ENCODE results near the gene MICAL3. TPM values are rescaled to one million over a fixed set of nuclear protein-coding genes. Genes with fewer than 3 reads are reported as not detected.

Gene MICAL3
- total and polyA plus RNA-seq, 2 donors, result 31.8 to 42.4 TPM

- H3K4me3 ChIP-seq (ENCODE audit: low read depth, low read length), result no peak overlapping the region
- DNase-seq (ENCODE audit: extremely low spot score), result no peak
- 96% methylated on average over 4 of the region's 4 CpGs for WGBS
- H3K36me3 ChIP-seq (ENCODE audit: insufficient read depth), result no peaks in the 10 kb centered on the region
- H3K4me1 ChIP-seq (ENCODE audit: insufficient read depth), result peaks cover 1% of the 10 kb centered on the region
- H3K27ac ChIP-seq (ENCODE audit: low read depth), result no peak overlapping the region
These were observed 112.5 kb downstream of the MICAL3 start for GRCh38 chr22:17911887-17912286.

- Histone ChIP-seq H3K27ac (ENCODE audit: low read depth) (no peak overlapping the region), H3K36me3 (ENCODE audit: insufficient read depth) (no peaks in the 10 kb centered on the region), H3K4me3 (ENCODE audit: low read depth, low read length) (no peak overlapping the region), H3K4me1 (ENCODE audit: insufficient read depth) (peaks cover 1% of the 10 kb centered on the region)
- 76% methylated on average over 6 of the region's 6 CpGs for WGBS
- DNase-seq (ENCODE audit: extremely low spot score), result no peak
These were observed 113.1 kb downstream of the MICAL3 start for GRCh38 chr22:17911312-17911705.

GRCh38 chr22:17910561-17911311, 113.6 kb downstream of the MICAL3 start:
- H3K36me3 ChIP-seq (ENCODE audit: insufficient read depth), result no peaks in the 10 kb centered on the region
- H3K4me3 ChIP-seq (ENCODE audit: low read depth, low read length), result no peak overlapping the region
- peak overlapping the region; percentile 25 for H3K27ac ChIP-seq (ENCODE audit: low read depth)
- peaks cover 1% of the 10 kb centered on the region for H3K4me1 ChIP-seq (ENCODE audit: insufficient read depth)
- no peak for DNase-seq (ENCODE audit: extremely low spot score)
- 13% methylated on average over 12 of the region's 12 CpGs for WGBS

- no peak for DNase-seq (ENCODE audit: extremely low spot score)
- no peaks in the 10 kb centered on the region for H3K36me3 ChIP-seq (ENCODE audit: insufficient read depth)
- no peak overlapping the region for H3K27ac ChIP-seq (ENCODE audit: low read depth)
- no peaks in the 10 kb centered on the region for H3K4me1 ChIP-seq (ENCODE audit: insufficient read depth)
- no peak overlapping the region for H3K4me3 ChIP-seq (ENCODE audit: low read depth, low read length)
- 90% methylated on average over 9 of the region's 9 CpGs for WGBS
These were observed 116.7 kb downstream of the MICAL3 start for GRCh38 chr22:17907748-17908051.

- no peak for DNase-seq (ENCODE audit: extremely low spot score)
- WGBS, result 80% methylated on average over 16 of the region's 16 CpGs
These were observed 117.2 kb downstream of the MICAL3 start for GRCh38 chr22:17906978-17907747.

GRCh38 chr22:17905445-17905844, 118.9 kb downstream of the MICAL3 start:
- 94% methylated on average over 8 of the region's 8 CpGs for WGBS
- DNase-seq (ENCODE audit: extremely low spot score), result no peak
- Histone ChIP-seq H3K4me3 (ENCODE audit: low read depth, low read length) (no peak overlapping the region), H3K4me1 (ENCODE audit: insufficient read depth) (no peaks in the 10 kb centered on the region), H3K36me3 (ENCODE audit: insufficient read depth) (no peaks in the 10 kb centered on the region), H3K27ac (ENCODE audit: low read depth) (no peak overlapping the region)

More at GRCh38 chr22:17906978-17907747, 117.2 kb downstream of the MICAL3 start:
- Histone ChIP-seq H3K4me1 (ENCODE audit: insufficient read depth) (no peaks in the 10 kb centered on the region), H3K4me3 (ENCODE audit: low read depth, low read length) (no peak overlapping the region), H3K36me3 (ENCODE audit: insufficient read depth) (no peaks in the 10 kb centered on the region), H3K27ac (ENCODE audit: low read depth) (no peak overlapping the region)

- 57% methylated on average over 10 of the region's 10 CpGs for WGBS
- no peak overlapping the region for H3K27ac ChIP-seq (ENCODE audit: low read depth)
- no peak overlapping the region for H3K4me3 ChIP-seq (ENCODE audit: low read depth, low read length)
- no peaks in the 10 kb centered on the region for H3K4me1 ChIP-seq (ENCODE audit: insufficient read depth)
- H3K36me3 ChIP-seq (ENCODE audit: insufficient read depth), result no peaks in the 10 kb centered on the region
- no peak for DNase-seq (ENCODE audit: extremely low spot score)
These were observed 120.6 kb downstream of the MICAL3 start for GRCh38 chr22:17903564-17904295.

- 94% methylated on average over 8 of the region's 8 CpGs for WGBS
- Histone ChIP-seq H3K4me1 (ENCODE audit: insufficient read depth) (no peaks in the 10 kb centered on the region), H3K27ac (ENCODE audit: low read depth) (no peak overlapping the region), H3K4me3 (ENCODE audit: low read depth, low read length) (no peak overlapping the region), H3K36me3 (ENCODE audit: insufficient read depth) (no peaks in the 10 kb centered on the region)
- DNase-seq (ENCODE audit: extremely low spot score), result no peak
These were observed 121.4 kb downstream of the MICAL3 start for GRCh38 chr22:17902960-17903359.

GRCh38 chr22:17898375-17898774, 126.0 kb downstream of the MICAL3 start:
- no peak overlapping the region for H3K27ac ChIP-seq (ENCODE audit: low read depth)
- DNase-seq (ENCODE audit: extremely low spot score), result no peak
- no peak overlapping the region for H3K4me3 ChIP-seq (ENCODE audit: low read depth, low read length)
- H3K4me1 ChIP-seq (ENCODE audit: insufficient read depth), result no peaks in the 10 kb centered on the region
- WGBS, result 93% methylated on average over 8 of the region's 8 CpGs
- no peaks in the 10 kb centered on the region for H3K36me3 ChIP-seq (ENCODE audit: insufficient read depth)

GRCh38 chr22:17897858-17898257, 126.5 kb downstream of the MICAL3 start:
- WGBS, result 92% methylated on average over 4 of the region's 4 CpGs
- H3K36me3 ChIP-seq (ENCODE audit: insufficient read depth), result no peaks in the 10 kb centered on the region

GRCh38 chr22:17897426-17897825, 126.9 kb downstream of the MICAL3 start:
- H3K27ac ChIP-seq (ENCODE audit: low read depth), result no peak overlapping the region
- no peak overlapping the region for H3K4me3 ChIP-seq (ENCODE audit: low read depth, low read length)
- no peaks in the 10 kb centered on the region for H3K4me1 ChIP-seq (ENCODE audit: insufficient read depth)
- 73% methylated on average over 2 of the region's 2 CpGs for WGBS
- DNase-seq (ENCODE audit: extremely low spot score), result no peak
- H3K36me3 ChIP-seq (ENCODE audit: insufficient read depth), result no peaks in the 10 kb centered on the region

More at GRCh38 chr22:17897858-17898257, 126.5 kb downstream of the MICAL3 start:
- no peak for DNase-seq (ENCODE audit: extremely low spot score)
- Histone ChIP-seq H3K27ac (ENCODE audit: low read depth) (no peak overlapping the region), H3K4me3 (ENCODE audit: low read depth, low read length) (no peak overlapping the region), H3K4me1 (ENCODE audit: insufficient read depth) (no peaks in the 10 kb centered on the region)

GRCh38 chr22:17896586-17896985, 127.8 kb downstream of the MICAL3 start:
- no peak for DNase-seq (ENCODE audit: extremely low spot score)
- Histone ChIP-seq H3K27ac (ENCODE audit: low read depth) (no peak overlapping the region), H3K4me1 (ENCODE audit: insufficient read depth) (no peaks in the 10 kb centered on the region), H3K36me3 (ENCODE audit: insufficient read depth) (no peaks in the 10 kb centered on the region), H3K4me3 (ENCODE audit: low read depth, low read length) (no peak overlapping the region)
- 79% methylated on average over 14 of the region's 14 CpGs for WGBS

- no peaks in the 10 kb centered on the region for H3K36me3 ChIP-seq (ENCODE audit: insufficient read depth)
- H3K4me1 ChIP-seq (ENCODE audit: insufficient read depth), result no peaks in the 10 kb centered on the region
- no peak for DNase-seq (ENCODE audit: extremely low spot score)
- H3K4me3 ChIP-seq (ENCODE audit: low read depth, low read length), result no peak overlapping the region
- no peak overlapping the region for H3K27ac ChIP-seq (ENCODE audit: low read depth)
- 90% methylated on average over 7 of the region's 7 CpGs for WGBS
These were observed 130.3 kb downstream of the MICAL3 start for GRCh38 chr22:17893900-17894535.

All from urinary bladder (tissue), 4 donors.